ENCODE results near the gene C2CD4D. TPM values are rescaled to one million over a fixed set of nuclear protein-coding genes. Genes with fewer than 3 reads are reported as not detected.

C2CD4D gene
- total and polyA plus RNA-seq, 2 of the 13 experiments (the other 11 are each of a cell fraction or from before 2014, with no cell fraction given) = not detected

DNA sequence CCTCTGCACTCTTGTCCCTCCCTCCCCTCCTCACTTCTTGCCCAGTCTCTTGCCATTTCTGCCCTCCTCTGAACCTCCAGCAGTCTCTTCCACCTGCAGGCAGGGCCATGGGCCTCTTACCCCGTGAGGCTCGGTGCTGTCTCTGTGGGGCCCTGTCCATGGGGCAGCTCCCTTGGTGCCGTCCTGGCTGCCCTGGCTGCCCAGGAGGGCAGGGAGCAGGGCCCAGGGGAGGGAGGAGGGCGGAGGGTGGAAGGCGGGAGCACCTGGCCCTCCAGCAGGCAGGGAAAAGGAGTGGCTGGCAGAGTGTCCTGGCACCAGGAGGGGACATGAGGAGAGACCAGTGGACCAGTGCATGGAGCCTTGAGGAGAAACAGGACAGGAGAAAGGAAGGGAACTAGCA lies 8.0 kb downstream of the C2CD4D start, which contains the start of gene RORC (continued):
- TF ChIP-seq, protein P1, sequence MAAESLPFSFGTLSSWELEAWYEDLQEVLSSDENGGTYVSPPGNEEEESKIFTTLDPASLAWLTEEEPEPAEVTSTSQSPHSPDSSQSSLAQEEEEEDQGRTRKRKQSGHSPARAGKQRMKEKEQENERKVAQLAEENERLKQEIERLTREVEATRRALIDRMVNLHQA (CRISPR knock-in tag; IDR thresholded peaks at IDR 0.05) = no peak
- no peak for TF ChIP-seq ZNF792 (CRISPR knock-in tag; IDR thresholded peaks at IDR 0.05)
- peak; percentile 36 for TF ChIP-seq HNF4A (CRISPR knock-in tag; IDR thresholded peaks at IDR 0.05)
- TF ChIP-seq, protein P2, sequence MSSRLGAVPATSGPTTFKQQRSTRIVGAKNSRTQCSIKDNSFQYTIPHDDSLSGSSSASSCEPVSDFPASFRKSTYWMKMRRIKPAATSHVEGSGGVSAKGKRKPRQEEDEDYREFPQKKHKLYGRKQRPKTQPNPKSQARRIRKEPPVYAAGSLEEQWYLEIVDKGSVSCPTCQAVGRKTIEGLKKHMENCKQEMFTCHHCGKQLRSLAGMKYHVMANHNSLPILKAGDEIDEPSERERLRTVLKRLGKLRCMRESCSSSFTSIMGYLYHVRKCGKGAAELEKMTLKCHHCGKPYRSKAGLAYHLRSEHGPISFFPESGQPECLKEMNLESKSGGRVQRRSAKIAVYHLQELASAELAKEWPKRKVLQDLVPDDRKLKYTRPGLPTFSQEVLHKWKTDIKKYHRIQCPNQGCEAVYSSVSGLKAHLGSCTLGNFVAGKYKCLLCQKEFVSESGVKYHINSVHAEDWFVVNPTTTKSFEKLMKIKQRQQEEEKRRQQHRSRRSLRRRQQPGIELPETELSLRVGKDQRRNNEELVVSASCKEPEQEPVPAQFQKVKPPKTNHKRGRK (CRISPR knock-in tag; IDR thresholded peaks at IDR 0.05) = peak; percentile 40; the same call in 1 of the 2 replicates
- 0 out of 2 replicates have a peak, but pooled peaks have one; percentile 36 for TF ChIP-seq KDM4B (CRISPR knock-in tag; IDR thresholded peaks at IDR 0.05)
- TF ChIP-seq, protein P3, sequence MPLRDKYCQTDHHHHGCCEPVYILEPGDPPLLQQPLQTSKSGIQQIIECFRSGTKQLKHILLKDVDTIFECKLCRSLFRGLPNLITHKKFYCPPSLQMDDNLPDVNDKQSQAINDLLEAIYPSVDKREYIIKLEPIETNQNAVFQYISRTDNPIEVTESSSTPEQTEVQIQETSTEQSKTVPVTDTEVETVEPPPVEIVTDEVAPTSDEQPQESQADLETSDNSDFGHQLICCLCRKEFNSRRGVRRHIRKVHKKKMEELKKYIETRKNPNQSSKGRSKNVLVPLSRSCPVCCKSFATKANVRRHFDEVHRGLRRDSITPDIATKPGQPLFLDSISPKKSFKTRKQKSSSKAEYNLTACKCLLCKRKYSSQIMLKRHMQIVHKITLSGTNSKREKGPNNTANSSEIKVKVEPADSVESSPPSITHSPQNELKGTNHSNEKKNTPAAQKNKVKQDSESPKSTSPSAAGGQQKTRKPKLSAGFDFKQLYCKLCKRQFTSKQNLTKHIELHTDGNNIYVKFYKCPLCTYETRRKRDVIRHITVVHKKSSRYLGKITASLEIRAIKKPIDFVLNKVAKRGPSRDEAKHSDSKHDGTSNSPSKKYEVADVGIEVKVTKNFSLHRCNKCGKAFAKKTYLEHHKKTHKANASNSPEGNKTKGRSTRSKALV (CRISPR knock-in tag; IDR thresholded peaks at IDR 0.05) = no peak
- no peak for TF ChIP-seq ZFP41 (CRISPR knock-in tag; IDR thresholded peaks at IDR 0.05; ENCODE audit: borderline replicate concordance)
- TF ChIP-seq NFE2L1 (CRISPR knock-in tag; IDR thresholded peaks at IDR 0.05; ENCODE audit: borderline replicate concordance) = no peak
- TF ChIP-seq ZNF260 (CRISPR knock-in tag; IDR thresholded peaks at IDR 0.05; ENCODE audit: borderline replicate concordance, low read depth) = no peak
- TF ChIP-seq, protein P4, sequence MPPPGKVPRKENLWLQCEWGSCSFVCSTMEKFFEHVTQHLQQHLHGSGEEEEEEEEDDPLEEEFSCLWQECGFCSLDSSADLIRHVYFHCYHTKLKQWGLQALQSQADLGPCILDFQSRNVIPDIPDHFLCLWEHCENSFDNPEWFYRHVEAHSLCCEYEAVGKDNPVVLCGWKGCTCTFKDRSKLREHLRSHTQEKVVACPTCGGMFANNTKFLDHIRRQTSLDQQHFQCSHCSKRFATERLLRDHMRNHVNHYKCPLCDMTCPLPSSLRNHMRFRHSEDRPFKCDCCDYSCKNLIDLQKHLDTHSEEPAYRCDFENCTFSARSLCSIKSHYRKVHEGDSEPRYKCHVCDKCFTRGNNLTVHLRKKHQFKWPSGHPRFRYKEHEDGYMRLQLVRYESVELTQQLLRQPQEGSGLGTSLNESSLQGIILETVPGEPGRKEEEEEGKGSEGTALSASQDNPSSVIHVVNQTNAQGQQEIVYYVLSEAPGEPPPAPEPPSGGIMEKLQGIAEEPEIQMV (CRISPR knock-in tag; IDR thresholded peaks at IDR 0.05; ENCODE audit: low read depth) = no peak
- no peak; the same call in 1 of the 2 replicates for TF ChIP-seq YEATS4 (CRISPR knock-in tag; IDR thresholded peaks at IDR 0.05; ENCODE audit: borderline replicate concordance)
- TF ChIP-seq JDP2 (CRISPR knock-in tag; IDR thresholded peaks at IDR 0.05; ENCODE audit: borderline replicate concordance) = no peak
- TF ChIP-seq ZNF550 (CRISPR knock-in tag; IDR thresholded peaks at IDR 0.05; ENCODE audit: borderline replicate concordance) = no peak
- TF ChIP-seq, protein P5, sequence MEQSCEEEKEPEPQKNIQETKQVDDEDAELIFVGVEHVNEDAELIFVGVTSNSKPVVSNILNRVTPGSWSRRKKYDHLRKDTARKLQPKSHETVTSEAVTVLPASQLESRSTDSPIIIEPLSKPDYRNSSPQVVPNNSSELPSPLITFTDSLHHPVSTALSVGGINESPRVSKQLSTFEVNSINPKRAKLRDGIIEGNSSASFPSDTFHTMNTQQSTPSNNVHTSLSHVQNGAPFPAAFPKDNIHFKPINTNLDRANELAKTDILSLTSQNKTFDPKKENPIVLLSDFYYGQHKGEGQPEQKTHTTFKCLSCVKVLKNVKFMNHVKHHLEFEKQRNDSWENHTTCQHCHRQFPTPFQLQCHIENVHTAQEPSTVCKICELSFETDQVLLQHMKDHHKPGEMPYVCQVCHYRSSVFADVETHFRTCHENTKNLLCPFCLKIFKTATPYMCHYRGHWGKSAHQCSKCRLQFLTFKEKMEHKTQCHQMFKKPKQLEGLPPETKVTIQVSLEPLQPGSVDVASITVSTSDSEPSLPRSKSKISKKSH (CRISPR knock-in tag; IDR thresholded peaks at IDR 0.05; ENCODE audit: borderline replicate concordance) = 0 out of 2 replicates have a peak, but pooled peaks have one; percentile 3
- TF ChIP-seq, protein P6, sequence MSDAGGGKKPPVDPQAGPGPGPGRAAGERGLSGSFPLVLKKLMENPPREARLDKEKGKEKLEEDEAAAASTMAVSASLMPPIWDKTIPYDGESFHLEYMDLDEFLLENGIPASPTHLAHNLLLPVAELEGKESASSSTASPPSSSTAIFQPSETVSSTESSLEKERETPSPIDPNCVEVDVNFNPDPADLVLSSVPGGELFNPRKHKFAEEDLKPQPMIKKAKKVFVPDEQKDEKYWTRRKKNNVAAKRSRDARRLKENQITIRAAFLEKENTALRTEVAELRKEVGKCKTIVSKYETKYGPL (CRISPR knock-in tag; IDR thresholded peaks at IDR 0.05) = no peak
- TF ChIP-seq NFYC (CRISPR knock-in tag; IDR thresholded peaks at IDR 0.05) = no peak
- 0 out of 2 replicates have a peak, but pooled peaks have one; percentile 22 for TF ChIP-seq MAZ (IDR thresholded peaks at IDR 0.05; ENCODE audit: borderline replicate concordance, low read depth, low read length)
- TF ChIP-seq MAZ (CRISPR knock-in tag; IDR thresholded peaks at IDR 0.05; ENCODE audit: low read depth) = no peak
- 0 out of 2 replicates have a peak, but pooled peaks have one; percentile 13 for TF ChIP-seq ELF3 (CRISPR knock-in tag; IDR thresholded peaks at IDR 0.05)
- TF ChIP-seq THYN1 (CRISPR knock-in tag; IDR thresholded peaks at IDR 0.05; ENCODE audit: borderline replicate concordance, low read depth) = no peak
- no peak for TF ChIP-seq ZSCAN22 (CRISPR knock-in tag; IDR thresholded peaks at IDR 0.05)
- no peak for TF ChIP-seq ZNF367 (CRISPR knock-in tag; IDR thresholded peaks at IDR 0.05; ENCODE audit: borderline replicate concordance)
- no peak for TF ChIP-seq ZIK1 (CRISPR knock-in tag; IDR thresholded peaks at IDR 0.05; ENCODE audit: borderline replicate concordance, low read depth)
- no peak for TF ChIP-seq RAD21 (CRISPR knock-in tag; IDR thresholded peaks at IDR 0.05)

All from HepG2 (cell line).